HG03565 (cell line): Measurements from ENCODE around the gene SNX25.
"Not testable (repeated sequence)": the region's sequence is repeated elsewhere in the genome, so short reads cannot be mapped to it uniquely, and the experiment has no call there.

Source experiments
- ATAC-seq: cut with Tn5 transposase; IDR thresholded peaks from one replicate; pipeline ENCODE4 v1.9.1; 2021; ENCODE audit warnings: mild to moderate bottlenecking, moderate library complexity; ENCODE audit not compliant: unreplicated experiment

SNX25 gene

GRCh38 chr4:185209031-185209851 is at the start of gene SNX25:
SNX25 (plus strand) TSS chr4:185209598; CDS start chr4:185209827, 229 bp downstream.
- ATAC-seq: peak; percentile 58

GRCh38 chr4:185165605-185166063 is 43.8 kb upstream of the SNX25 start:
- ATAC-seq: peak; percentile 93

GRCh38 chr4:185167234-185167633 is 42.2 kb upstream of the SNX25 start:
- ATAC-seq: no peak

- peak; percentile 78 for ATAC-seq
Measured at GRCh38 chr4:185171373-185172071, 37.9 kb upstream of the SNX25 start.

- no peak for ATAC-seq
Measured at GRCh38 chr4:185179488-185179887, 29.9 kb upstream of the SNX25 start.

- ATAC-seq: no peak
Measured at GRCh38 chr4:185182239-185182638, 27.2 kb upstream of the SNX25 start.

- ATAC-seq: peak; percentile 40
Measured at GRCh38 chr4:185183622-185184281, 25.6 kb upstream of the SNX25 start.

GRCh38 chr4:185186769-185187168 is 22.6 kb upstream of the SNX25 start:
- ATAC-seq: no peak

- no peak for ATAC-seq
Measured at GRCh38 chr4:185189606-185190305, 19.6 kb upstream of the SNX25 start.

GRCh38 chr4:185190306-185190856 is 19.0 kb upstream of the SNX25 start:
- no peak for ATAC-seq

- ATAC-seq: peak; percentile 92
Measured at GRCh38 chr4:185192059-185192458, 17.3 kb upstream of the SNX25 start.

GRCh38 chr4:185194924-185195888 is 14.2 kb upstream of the SNX25 start:
- ATAC-seq: no peak

- ATAC-seq: no peak
Measured at GRCh38 chr4:185196437-185196836, 13.0 kb upstream of the SNX25 start.

GRCh38 chr4:185198189-185198588 is 11.2 kb upstream of the SNX25 start:
- not testable (repeated sequence) for ATAC-seq

- no peak for ATAC-seq
Measured at GRCh38 chr4:185201977-185202962, 7.1 kb upstream of the SNX25 start.

GRCh38 chr4:185202984-185203485 is 6.4 kb upstream of the SNX25 start:
- no peak for ATAC-seq

GRCh38 chr4:185203486-185204237 is 5.7 kb upstream of the SNX25 start, which contains the start of gene CFAP97:
CFAP97 (minus strand) TSS chr4:185204000; CDS start chr4:185191196, 12,804 bp downstream.
- peak; percentile 74 for ATAC-seq
